Bronchial epithelial cell (primary cell): ENCODE results near the gene TLX3. TPM values are rescaled to one million over a fixed set of nuclear protein-coding genes. Genes with fewer than 3 reads are reported as not detected.

Experiments
- DNase-seq: peaks from one replicate; pipeline ENCODE4 v3.0.0-alpha.2; 2010; ENCODE audit warnings: low read depth
- FAIRE-seq: peaks from 2 replicates; lab custom pipeline; 2011; peaks lifted over from hg19 to GRCh38; lab: Jason Lieb, UNC
- H3K27me3 ChIP-seq: 2 replicates; pipeline ENCODE4 v1.5.1; 2011; ENCODE audit warnings: low read length; ENCODE audit not compliant: control insufficient read depth, insufficient read depth
- H3K36me3 ChIP-seq: 2 replicates; pipeline ENCODE4 v1.5.1; 2011; ENCODE audit warnings: low read length; ENCODE audit not compliant: control insufficient read depth, insufficient read depth
- H3K4me3 ChIP-seq: 2 replicates; pipeline ENCODE4 v1.5.1; 2011; ENCODE audit warnings: mild to moderate bottlenecking, low read depth, low read length, control low read depth
- CTCF ChIP-seq: IDR thresholded peaks from 2 replicates; pipeline ENCODE4 v1.5.1; 2011; ENCODE audit warnings: mild to moderate bottlenecking, moderate library complexity, low read length, control low read depth, inconsistent platforms; ENCODE audit not compliant: insufficient read depth, severe bottlenecking
- total RNA-seq: library from RNA; depleted of rRNA; stranded (reverse); fragments of >200 nt; gene quantifications from 2 replicates; pipeline ENCODE4 v1.2.1, GENCODE V29; 2014

The TLX3 gene
- not detected in 2 replicates for total RNA-seq

- FAIRE-seq (no peak), DNase-seq (peak; percentile 48)
- peaks cover 72% of the 10 kb centered on the region for H3K27me3 ChIP-seq
- no peaks in the 10 kb centered on the region for H3K36me3 ChIP-seq
- TF ChIP-seq CTCF, result no peak
- peak within 1 kb of the TSS; percentile 5 for H3K4me3 ChIP-seq
Observed at GRCh38 chr5:171308453-171309275, at the start of gene TLX3. Gene TLX3, plus strand, starts transcription at chr5:171309248. Its CDS starts 118 bp downstream, at chr5:171309366.

GRCh38 chr5:171261361-171261760 lies 47.7 kb upstream of the TLX3 start:
- FAIRE-seq, result no peak
- Histone ChIP-seq H3K36me3 (no peaks in the 10 kb centered on the region), H3K4me3 (no peak overlapping the region), H3K27me3 (no peaks in the 10 kb centered on the region)
- DNase-seq, result no peak
- no peak for TF ChIP-seq CTCF

DNA sequence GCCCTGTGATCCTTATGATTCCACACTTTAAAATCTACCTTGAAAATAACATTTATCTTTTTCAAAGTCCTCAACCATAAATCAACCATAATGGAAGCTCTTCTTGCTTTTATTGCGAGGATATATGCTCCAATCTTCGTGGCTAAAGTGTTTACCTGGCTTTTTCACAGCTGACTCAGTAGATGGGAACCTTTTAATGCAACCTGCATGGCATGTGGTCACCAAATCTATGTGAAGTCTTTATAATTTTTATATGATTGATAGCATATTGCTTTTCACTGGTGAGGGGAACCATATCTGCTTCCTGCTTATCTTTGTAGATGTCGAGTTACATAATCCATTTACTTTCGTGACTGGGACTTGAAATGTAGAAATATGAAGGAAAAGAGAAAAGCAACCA lies 47.1 kb upstream of the TLX3 start:
- no peaks in the 10 kb centered on the region for H3K27me3 ChIP-seq
- no peak for DNase-seq
- no peak for TF ChIP-seq CTCF
- H3K4me3 ChIP-seq, result no peak overlapping the region
- H3K36me3 ChIP-seq, result no peaks in the 10 kb centered on the region
- FAIRE-seq, result no peak

DNA sequence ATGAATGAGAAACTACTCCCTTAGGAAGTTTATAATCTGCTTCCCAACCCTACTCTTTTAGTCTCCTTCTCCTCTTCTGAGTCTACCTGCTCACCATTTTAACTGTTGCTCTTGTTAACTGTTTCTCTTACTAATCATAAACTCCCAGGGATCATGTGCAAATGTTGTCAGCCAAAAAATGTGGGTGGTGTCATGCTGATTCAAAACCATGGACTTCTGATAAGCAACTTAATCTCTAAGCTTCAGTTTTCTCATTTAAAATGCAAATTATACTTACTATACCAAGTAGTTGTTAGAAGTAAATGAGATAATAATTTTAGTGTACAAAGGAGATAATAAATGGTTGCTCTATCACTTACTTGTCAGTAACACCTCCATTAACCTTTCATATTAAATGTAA lies 45.9 kb upstream of the TLX3 start:
- no peak for FAIRE-seq
- Histone ChIP-seq H3K27me3 (no peaks in the 10 kb centered on the region), H3K4me3 (no peak overlapping the region), H3K36me3 (no peaks in the 10 kb centered on the region)
- no peak for DNase-seq
- TF ChIP-seq CTCF, result no peak

GRCh38 chr5:171264843-171265242 lies 44.2 kb upstream of the TLX3 start:
- FAIRE-seq, result no peak
- no peaks in the 10 kb centered on the region for H3K36me3 ChIP-seq
- DNase-seq, result no peak
- no peak for TF ChIP-seq CTCF
- no peak overlapping the region for H3K4me3 ChIP-seq
- H3K27me3 ChIP-seq, result no peaks in the 10 kb centered on the region
